GM23338 (cell line): ENCODE measurements around the gene AGXT. TPM values are rescaled to one million over a fixed set of nuclear protein-coding genes. Genes with fewer than 3 reads are reported as not detected.

Experiments
- ATAC-seq: fragments of 200-7000 bp; cut with Tn5 transposase; 3 replicates; pipeline ENCODE4 v1.9.1; 2020
- DNase-seq: peaks from one replicate; pipeline ENCODE4 v3.0.0-alpha.2; 2015; ENCODE audit warnings: low spot score
- H2AFZ ChIP-seq: fragments of 200-600 bp; sonication (generic); 2 replicates; pipeline ENCODE4 v1.8.0; 2016; ENCODE audit warnings: antibody characterized with exemption, mild to moderate bottlenecking, moderate library complexity
- H3F3A ChIP-seq: fragments of 200-600 bp; sonication (generic); replicated peaks from 2 replicates; pipeline ENCODE4 v1.8.0; 2017; ENCODE audit warnings: antibody characterized with exemption, mixed run types, low read depth
- H3K27ac ChIP-seq: fragments of 200-600 bp; sonication (generic); 2 replicates; pipeline ENCODE4 v1.6.1; 2016; ENCODE audit warnings: low read depth
- H3K27me3 ChIP-seq: fragments of 200-600 bp; sonication (generic); 2 replicates; pipeline ENCODE4 v1.8.0; 2016; ENCODE audit warnings: mild to moderate bottlenecking, mixed run types, moderate library complexity; ENCODE audit not compliant: insufficient read depth
- H3K36me3 ChIP-seq: fragments of 200-600 bp; sonication (generic); 2 replicates; pipeline ENCODE4 v1.8.0; 2016; ENCODE audit warnings: mild to moderate bottlenecking; ENCODE audit not compliant: insufficient read depth
- H3K4me1 ChIP-seq: fragments of 200-600 bp; sonication (generic); 2 replicates; pipeline ENCODE4 v1.8.0; 2016; ENCODE audit warnings: mild to moderate bottlenecking, moderate library complexity; ENCODE audit not compliant: insufficient read depth
- H3K4me2 ChIP-seq: fragments of 200-600 bp; sonication (generic); 2 replicates; pipeline ENCODE4 v1.7.1; 2017; ENCODE audit warnings: mixed run types
- H3K4me3 ChIP-seq: fragments of 200-600 bp; sonication (generic); 2 replicates; pipeline ENCODE4 v1.6.1; 2016; ENCODE audit warnings: mixed run types
- H3K79me2 ChIP-seq: fragments of 200-600 bp; sonication (generic); replicated peaks from 2 replicates; pipeline ENCODE4 v1.8.0; 2017; ENCODE audit warnings: mild to moderate bottlenecking; ENCODE audit not compliant: insufficient read depth
- H3K9me2 ChIP-seq: fragments of 200-600 bp; sonication (generic); 2 replicates; pipeline ENCODE4 v1.8.0; 2017; ENCODE audit not compliant: insufficient read depth
- H4K20me1 ChIP-seq: fragments of 200-600 bp; sonication (generic); replicated peaks from 2 replicates; pipeline ENCODE4 v1.8.0; 2017; ENCODE audit warnings: mild to moderate bottlenecking; ENCODE audit not compliant: insufficient read depth
- H3K27ac Mint-ChIP-seq: 2 replicates; pipeline ENCODE4 v1.8.0; 2020; ENCODE audit warnings: inconsistent platforms, mild to moderate bottlenecking, moderate library complexity, mixed read lengths
- H3K27me3 Mint-ChIP-seq: 3 replicates; pipeline ENCODE4 v1.8.0; 2022; ENCODE audit warnings: low read depth, mild to moderate bottlenecking, moderate library complexity, mixed read lengths, inconsistent platforms; ENCODE audit not compliant: insufficient read depth, poor library complexity
- H3K36me3 Mint-ChIP-seq: 3 replicates; pipeline ENCODE4 v1.8.0; 2021; ENCODE audit warnings: low read depth, mild to moderate bottlenecking, inconsistent platforms, moderate library complexity, mixed read lengths
- H3K4me1 Mint-ChIP-seq: 3 replicates; pipeline ENCODE4 v1.8.0; 2020; ENCODE audit warnings: mild to moderate bottlenecking, inconsistent platforms, mixed read lengths
- H3K4me3 Mint-ChIP-seq: 3 replicates; pipeline ENCODE4 v1.8.0; 2021; ENCODE audit warnings: moderate library complexity, mild to moderate bottlenecking, inconsistent platforms, mixed read lengths
- H3K9me3 Mint-ChIP-seq: 3 replicates; pipeline ENCODE4 v1.8.0; 2020; ENCODE audit warnings: moderate library complexity, mild to moderate bottlenecking, inconsistent platforms, mixed read lengths
- CREB1 ChIP-seq: fragments of 250-450 bp; sonication (Bioruptor Pico); IDR thresholded peaks from 2 replicates; pipeline ENCODE4 v1.5.0; 2020; ENCODE audit warnings: low read depth, mild to moderate bottlenecking, moderate library complexity
- EZH2 ChIP-seq: fragments of 200-600 bp; sonication (generic); IDR thresholded peaks from one replicate; pipeline ENCODE4 v1.8.0; 2017; ENCODE audit warnings: antibody characterized with exemption, mild to moderate bottlenecking, low read depth; ENCODE audit not compliant: unreplicated experiment
- EZH2phosphoT487 ChIP-seq: fragments of 200-600 bp; sonication (generic); IDR thresholded peaks from one replicate; pipeline ENCODE4 v1.8.1; 2018; ENCODE audit warnings: antibody characterized with exemption; ENCODE audit not compliant: unreplicated experiment
- JUNB ChIP-seq: IDR thresholded peaks from one replicate; pipeline ENCODE4 v1.6.1; 2016; ENCODE audit warnings: antibody characterized with exemption; ENCODE audit not compliant: unreplicated experiment
- NANOG ChIP-seq: IDR thresholded peaks from 2 replicates; pipeline ENCODE4 v1.6.1; 2016; ENCODE audit warnings: antibody characterized with exemption, borderline replicate concordance
- POLR2AphosphoS5 ChIP-seq: IDR thresholded peaks from 2 replicates; pipeline ENCODE4 v1.6.1; 2016; ENCODE audit warnings: antibody characterized with exemption, low read depth
- REST ChIP-seq: IDR thresholded peaks from one replicate; pipeline ENCODE4 v1.6.1; 2018; ENCODE audit warnings: antibody characterized with exemption; ENCODE audit not compliant: unreplicated experiment
- STAT1 ChIP-seq: IDR thresholded peaks from one replicate; pipeline ENCODE4 v1.6.1; 2016; ENCODE audit warnings: antibody characterized with exemption; ENCODE audit not compliant: unreplicated experiment
- ZNF114 ChIP-seq: fragments of 250-450 bp; sonication (Bioruptor Pico); IDR thresholded peaks from 2 replicates; pipeline ENCODE4 v1.5.0; 2020; ENCODE audit warnings: mild to moderate bottlenecking, moderate library complexity
- ZNF331 ChIP-seq: fragments of 250-450 bp; sonication (Bioruptor Pico); IDR thresholded peaks from 2 replicates; pipeline ENCODE4 v1.5.0; 2020; ENCODE audit warnings: low read depth, mild to moderate bottlenecking, moderate library complexity
- polyA plus RNA-seq: library from polyadenylated mRNA; unstranded; fragments of >200 nt; fragmentation: Nextera tagmentation; extraction: Ambion mirVana; gene quantifications from 2 replicates; pipeline ENCODE4 v1.2.1, GENCODE V29; 2016
- total RNA-seq: library from RNA; depleted of rRNA; stranded (reverse); fragments of >200 nt; shearing (Covaris generic); gene quantifications from 2 replicates; pipeline ENCODE4 v1.2.3, GENCODE V29; 2014
- TF ChIP-seq, protein P1 (sequence below): fragments of 250-450 bp; sonication (Bioruptor Pico); IDR thresholded peaks from 2 replicates; pipeline ENCODE4 v1.5.0; 2020; ENCODE audit warnings: mild to moderate bottlenecking, moderate library complexity
- TF ChIP-seq, protein P2 (sequence below), 2 experiments: fragments of 200-600 bp in 1 of 2; sonication (generic) in 1 of 2; conservative IDR thresholded peaks; 2 replicates each; pipeline versions ENCODE4 v1.5.1 to v1.6.1; 2016 to 2017; ENCODE audit warnings: antibody characterized with exemption in 2 of 2, low read depth in 2 of 2, mild to moderate bottlenecking in 2 of 2, moderate library complexity in 1 of 2
- TF ChIP-seq, protein P3 (sequence below): IDR thresholded peaks from 2 replicates; pipeline ENCODE4 v1.6.1; 2016; ENCODE audit warnings: antibody characterized with exemption

AGXT gene
- total and polyA plus RNA-seq, 2 experiments from 2014 or later: not detected

GRCh38 chr2:240884221-240884620 lies 15.6 kb downstream of the AGXT start:
- H3K9me3 Mint-ChIP-seq: no peaks in the 10 kb centered on the region
- H3K27me3 ChIP-seq: no peaks in the 10 kb centered on the region
- H3K4me1 ChIP-seq: no peaks in the 10 kb centered on the region
- no peak overlapping the region for H3K4me3 Mint-ChIP-seq
- no peaks in the 10 kb centered on the region for H3K36me3 ChIP-seq
- no peaks in the 10 kb centered on the region for H3K9me2 ChIP-seq
- TF ChIP-seq CREB1: no peak
- TF ChIP-seq, protein P1, sequence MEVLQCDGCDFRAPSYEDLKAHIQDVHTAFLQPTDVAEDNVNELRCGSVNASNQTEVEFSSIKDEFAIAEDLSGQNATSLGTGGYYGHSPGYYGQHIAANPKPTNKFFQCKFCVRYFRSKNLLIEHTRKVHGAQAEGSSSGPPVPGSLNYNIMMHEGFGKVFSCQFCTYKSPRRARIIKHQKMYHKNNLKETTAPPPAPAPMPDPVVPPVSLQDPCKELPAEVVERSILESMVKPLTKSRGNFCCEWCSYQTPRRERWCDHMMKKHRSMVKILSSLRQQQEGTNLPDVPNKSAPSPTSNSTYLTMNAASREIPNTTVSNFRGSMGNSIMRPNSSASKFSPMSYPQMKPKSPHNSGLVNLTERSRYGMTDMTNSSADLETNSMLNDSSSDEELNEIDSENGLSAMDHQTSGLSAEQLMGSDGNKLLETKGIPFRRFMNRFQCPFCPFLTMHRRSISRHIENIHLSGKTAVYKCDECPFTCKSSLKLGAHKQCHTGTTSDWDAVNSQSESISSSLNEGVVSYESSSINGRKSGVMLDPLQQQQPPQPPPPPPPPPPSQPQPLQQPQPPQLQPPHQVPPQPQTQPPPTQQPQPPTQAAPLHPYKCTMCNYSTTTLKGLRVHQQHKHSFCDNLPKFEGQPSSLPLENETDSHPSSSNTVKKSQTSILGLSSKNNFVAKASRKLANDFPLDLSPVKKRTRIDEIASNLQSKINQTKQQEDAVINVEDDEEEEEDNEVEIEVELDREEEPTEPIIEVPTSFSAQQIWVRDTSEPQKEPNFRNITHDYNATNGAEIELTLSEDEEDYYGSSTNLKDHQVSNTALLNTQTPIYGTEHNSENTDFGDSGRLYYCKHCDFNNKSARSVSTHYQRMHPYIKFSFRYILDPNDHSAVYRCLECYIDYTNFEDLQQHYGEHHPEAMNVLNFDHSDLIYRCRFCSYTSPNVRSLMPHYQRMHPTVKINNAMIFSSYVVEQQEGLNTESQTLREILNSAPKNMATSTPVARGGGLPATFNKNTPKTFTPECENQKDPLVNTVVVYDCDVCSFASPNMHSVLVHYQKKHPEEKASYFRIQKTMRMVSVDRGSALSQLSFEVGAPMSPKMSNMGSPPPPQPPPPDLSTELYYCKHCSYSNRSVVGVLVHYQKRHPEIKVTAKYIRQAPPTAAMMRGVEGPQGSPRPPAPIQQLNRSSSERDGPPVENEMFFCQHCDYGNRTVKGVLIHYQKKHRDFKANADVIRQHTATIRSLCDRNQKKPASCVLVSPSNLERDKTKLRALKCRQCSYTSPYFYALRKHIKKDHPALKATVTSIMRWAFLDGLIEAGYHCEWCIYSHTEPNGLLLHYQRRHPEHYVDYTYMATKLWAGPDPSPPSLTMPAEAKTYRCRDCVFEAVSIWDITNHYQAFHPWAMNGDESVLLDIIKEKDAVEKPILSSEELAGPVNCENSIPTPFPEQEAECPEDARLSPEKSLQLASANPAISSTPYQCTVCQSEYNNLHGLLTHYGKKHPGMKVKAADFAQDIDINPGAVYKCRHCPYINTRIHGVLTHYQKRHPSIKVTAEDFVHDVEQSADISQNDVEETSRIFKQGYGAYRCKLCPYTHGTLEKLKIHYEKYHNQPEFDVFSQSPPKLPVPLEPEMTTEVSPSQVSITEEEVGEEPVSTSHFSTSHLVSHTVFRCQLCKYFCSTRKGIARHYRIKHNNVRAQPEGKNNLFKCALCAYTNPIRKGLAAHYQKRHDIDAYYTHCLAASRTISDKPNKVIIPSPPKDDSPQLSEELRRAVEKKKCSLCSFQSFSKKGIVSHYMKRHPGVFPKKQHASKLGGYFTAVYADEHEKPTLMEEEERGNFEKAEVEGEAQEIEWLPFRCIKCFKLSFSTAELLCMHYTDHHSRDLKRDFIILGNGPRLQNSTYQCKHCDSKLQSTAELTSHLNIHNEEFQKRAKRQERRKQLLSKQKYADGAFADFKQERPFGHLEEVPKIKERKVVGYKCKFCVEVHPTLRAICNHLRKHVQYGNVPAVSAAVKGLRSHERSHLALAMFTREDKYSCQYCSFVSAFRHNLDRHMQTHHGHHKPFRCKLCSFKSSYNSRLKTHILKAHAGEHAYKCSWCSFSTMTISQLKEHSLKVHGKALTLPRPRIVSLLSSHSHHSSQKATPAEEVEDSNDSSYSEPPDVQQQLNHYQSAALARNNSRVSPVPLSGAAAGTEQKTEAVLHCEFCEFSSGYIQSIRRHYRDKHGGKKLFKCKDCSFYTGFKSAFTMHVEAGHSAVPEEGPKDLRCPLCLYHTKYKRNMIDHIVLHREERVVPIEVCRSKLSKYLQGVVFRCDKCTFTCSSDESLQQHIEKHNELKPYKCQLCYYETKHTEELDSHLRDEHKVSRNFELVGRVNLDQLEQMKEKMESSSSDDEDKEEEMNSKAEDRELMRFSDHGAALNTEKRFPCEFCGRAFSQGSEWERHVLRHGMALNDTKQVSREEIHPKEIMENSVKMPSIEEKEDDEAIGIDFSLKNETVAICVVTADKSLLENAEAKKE (CRISPR knock-in tag): no peak
- TF ChIP-seq JUNB: no peak
- no peak for TF ChIP-seq STAT1
- TF ChIP-seq POLR2AphosphoS5: no peak
- TF ChIP-seq NANOG: no peak
- TF ChIP-seq, protein P2, sequence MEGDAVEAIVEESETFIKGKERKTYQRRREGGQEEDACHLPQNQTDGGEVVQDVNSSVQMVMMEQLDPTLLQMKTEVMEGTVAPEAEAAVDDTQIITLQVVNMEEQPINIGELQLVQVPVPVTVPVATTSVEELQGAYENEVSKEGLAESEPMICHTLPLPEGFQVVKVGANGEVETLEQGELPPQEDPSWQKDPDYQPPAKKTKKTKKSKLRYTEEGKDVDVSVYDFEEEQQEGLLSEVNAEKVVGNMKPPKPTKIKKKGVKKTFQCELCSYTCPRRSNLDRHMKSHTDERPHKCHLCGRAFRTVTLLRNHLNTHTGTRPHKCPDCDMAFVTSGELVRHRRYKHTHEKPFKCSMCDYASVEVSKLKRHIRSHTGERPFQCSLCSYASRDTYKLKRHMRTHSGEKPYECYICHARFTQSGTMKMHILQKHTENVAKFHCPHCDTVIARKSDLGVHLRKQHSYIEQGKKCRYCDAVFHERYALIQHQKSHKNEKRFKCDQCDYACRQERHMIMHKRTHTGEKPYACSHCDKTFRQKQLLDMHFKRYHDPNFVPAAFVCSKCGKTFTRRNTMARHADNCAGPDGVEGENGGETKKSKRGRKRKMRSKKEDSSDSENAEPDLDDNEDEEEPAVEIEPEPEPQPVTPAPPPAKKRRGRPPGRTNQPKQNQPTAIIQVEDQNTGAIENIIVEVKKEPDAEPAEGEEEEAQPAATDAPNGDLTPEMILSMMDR (conservative IDR thresholded peaks at IDR 0.05; ENCODE audit: low read depth in 2 of 2): no peak
- no peak for TF ChIP-seq REST
- no peak for TF ChIP-seq ZNF114
- TF ChIP-seq, protein P3, sequence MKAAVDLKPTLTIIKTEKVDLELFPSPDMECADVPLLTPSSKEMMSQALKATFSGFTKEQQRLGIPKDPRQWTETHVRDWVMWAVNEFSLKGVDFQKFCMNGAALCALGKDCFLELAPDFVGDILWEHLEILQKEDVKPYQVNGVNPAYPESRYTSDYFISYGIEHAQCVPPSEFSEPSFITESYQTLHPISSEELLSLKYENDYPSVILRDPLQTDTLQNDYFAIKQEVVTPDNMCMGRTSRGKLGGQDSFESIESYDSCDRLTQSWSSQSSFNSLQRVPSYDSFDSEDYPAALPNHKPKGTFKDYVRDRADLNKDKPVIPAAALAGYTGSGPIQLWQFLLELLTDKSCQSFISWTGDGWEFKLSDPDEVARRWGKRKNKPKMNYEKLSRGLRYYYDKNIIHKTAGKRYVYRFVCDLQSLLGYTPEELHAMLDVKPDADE: no peak
- no peak for TF ChIP-seq EZH2phosphoT487
- no peak for TF ChIP-seq ZNF331 (CRISPR knock-in tag)
- TF ChIP-seq EZH2: no peak
- ATAC-seq: no peak
- H3K27ac ChIP-seq: no peak overlapping the region
- no peak overlapping the region for H2AFZ ChIP-seq
- no peak overlapping the region for H3K27ac Mint-ChIP-seq
- DNase-seq: no peak
- no peak overlapping the region for H3K4me3 ChIP-seq
- H3K79me2 ChIP-seq: no peaks in the 10 kb centered on the region
- H3K4me2 ChIP-seq: no peak overlapping the region
- H3K4me1 Mint-ChIP-seq: peaks cover 3% of the 10 kb centered on the region; the same call in 1 of the 3 replicates
- H3K27me3 Mint-ChIP-seq: peaks cover 7% of the 10 kb centered on the region
- no peaks in the 10 kb centered on the region for H3F3A ChIP-seq
- H4K20me1 ChIP-seq: no peaks in the 10 kb centered on the region
- H3K36me3 Mint-ChIP-seq: no peaks in the 10 kb centered on the region
